Endothelial cell of umbilical vein (primary cell): ENCODE data around the gene KDM4B. TPM values are rescaled to one million over a fixed set of nuclear protein-coding genes. Genes with fewer than 3 reads are reported as not detected.

Source experiments
- BruUV-seq: library from RNA; stranded (reverse); fragments of 400-500 nt; replicated peaks from 2 replicates; lab custom pipeline; 2021; lab: Mats Ljungman, UMichigan
- CTCF ChIA-PET: fragments of 300-600, 350-600 bp; sonication (Branson Sonifier 250); formaldehyde crosslinking; loops from one replicate; lab custom pipeline; 2021; ENCODE audit warnings: antibody characterized with exemption, inconsistent platforms; lab: Charles Lee
- POLR2A ChIA-PET: fragments of 300-600, 350-600 bp; sonication (Branson Sonifier 250); formaldehyde crosslinking; loops from one replicate; lab custom pipeline; 2021; ENCODE audit warnings: antibody characterized with exemption, inconsistent platforms; lab: Charles Lee
- DNase-seq: peaks from one replicate; pipeline ENCODE4 v3.0.0-alpha.2; 2011; ENCODE audit warnings: low read depth, low spot score
- FAIRE-seq: peaks from 2 replicates; lab custom pipeline; 2011; peaks lifted over from hg19 to GRCh38; lab: Jason Lieb, UNC
- H2AFZ ChIP-seq: 2 replicates; pipeline ENCODE4 v1.6.0; 2012; ENCODE audit warnings: low read depth, low read length, control low read depth, inconsistent platforms
- H3K27ac ChIP-seq: 2 replicates; pipeline ENCODE4 v1.5.1; 2011; ENCODE audit warnings: low read depth, mild to moderate bottlenecking, control low read depth, low read length, moderate library complexity; ENCODE audit not compliant: insufficient read depth
- H3K27me3 ChIP-seq, 2 experiments: 2 replicates each; pipeline versions ENCODE4 v1.6.0 to v1.6.1; 2011; ENCODE audit warnings: low read length in 2 of 2, mixed read lengths in 1 of 2; ENCODE audit not compliant: control insufficient read depth in 2 of 2, insufficient read depth in 2 of 2
- H3K36me3 ChIP-seq, 2 experiments: 2 replicates in 1 of 2; 3 replicates in 1 of 2; pipeline ENCODE4 v1.5.1; 2011; ENCODE audit warnings: low read length in 2 of 2, mild to moderate bottlenecking in 1 of 2, moderate library complexity in 1 of 2; ENCODE audit not compliant: control insufficient read depth in 2 of 2, insufficient read depth in 2 of 2; ENCODE audit errors: extremely low read depth in 1 of 2
- H3K4me1 ChIP-seq: 3 replicates; pipeline ENCODE4 v1.5.1; 2011; ENCODE audit warnings: mild to moderate bottlenecking, low read length; ENCODE audit not compliant: control insufficient read depth, insufficient read depth; ENCODE audit errors: extremely low read depth
- H3K4me2 ChIP-seq: 2 replicates; pipeline ENCODE4 v1.6.1; 2011; ENCODE audit warnings: low read length, control low read depth, mixed read lengths; ENCODE audit not compliant: insufficient read depth
- H3K4me3 ChIP-seq, 3 experiments: fragments of 200-600 bp in 1 of 3; sonication (generic), shearing (Covaris generic) in 1 of 3; replicated peaks in 1 of 3; 2 replicates each; pipeline ENCODE4 v1.5.1; 2011 to 2016; ENCODE audit warnings: control low read depth in 3 of 3, low read length in 3 of 3, mild to moderate bottlenecking in 2 of 3, inconsistent platforms in 1 of 3, low read depth in 1 of 3, moderate library complexity in 1 of 3; ENCODE audit not compliant: insufficient read depth in 1 of 3
- H3K79me2 ChIP-seq: 2 replicates; pipeline ENCODE4 v1.6.0; 2012; ENCODE audit warnings: low read length, inconsistent platforms; ENCODE audit not compliant: control insufficient read depth, insufficient read depth
- H3K9ac ChIP-seq: replicated peaks from 2 replicates; pipeline ENCODE3; 2011; ENCODE audit warnings: low read length, control low read depth; ENCODE audit not compliant: insufficient read depth; ENCODE audit errors: extremely low read depth
- H3K9me1 ChIP-seq: replicated peaks from 3 replicates; pipeline ENCODE4 v1.6.0; 2011; ENCODE audit warnings: mild to moderate bottlenecking, low read length; ENCODE audit not compliant: control insufficient read depth, insufficient read depth; ENCODE audit errors: extremely low read depth
- H3K9me3 ChIP-seq: replicated peaks from 2 replicates; pipeline ENCODE4 v1.5.1; 2012; ENCODE audit warnings: low read length, inconsistent platforms; ENCODE audit not compliant: control insufficient read depth, insufficient read depth
- H4K20me1 ChIP-seq: replicated peaks from 2 replicates; pipeline ENCODE3; 2011; ENCODE audit warnings: mild to moderate bottlenecking, low read length; ENCODE audit not compliant: control insufficient read depth, insufficient read depth; ENCODE audit errors: extremely low read depth
- EZH2 ChIP-seq: IDR thresholded peaks from 2 replicates; pipeline ENCODE4 v1.6.1; 2012; ENCODE audit warnings: borderline replicate concordance, low read depth, mild to moderate bottlenecking, moderate library complexity, low read length, inconsistent platforms; ENCODE audit not compliant: severe bottlenecking
- GATA2 ChIP-seq: IDR thresholded peaks from 2 replicates; pipeline ENCODE4 v1.7.0; 2011; ENCODE audit warnings: low read depth, mild to moderate bottlenecking, moderate library complexity, mixed read lengths, low read length; ENCODE audit not compliant: insufficient read length, insufficient read depth
- MYC ChIP-seq: IDR thresholded peaks from one replicate; pipeline ENCODE4 v1.6.1; 2011; ENCODE audit warnings: mild to moderate bottlenecking, low read depth, low read length
- dilution Hi-C: fragments of 300-500 bp; cut with MboI; formaldehyde crosslinking; loops from one replicate; pipeline ENCODE4 v1.15.0; 2019; ENCODE audit warnings: low sequenced_read_pairs; ENCODE audit not compliant: extremely low pct_ligation_motif_present
- intact Hi-C: fragments of 100-400 bp; cut with micrococcal nuclease; formaldehyde crosslinking; loops from one replicate; pipeline ENCODE4 v1.10.0; 2022
- polyA plus RNA-seq, 4 experiments: library from polyadenylated mRNA; depleted of rRNA in 3 of 4; stranded (reverse) in 3 of 4; unstranded in 1 of 4; fragments of >200 nt; gene quantifications; 2 replicates each; pipeline versions ENCODE4 v1.2.1 to v1.2.3, GENCODE V29; 2011 to 2012; ENCODE audit warnings: missing spikeins in 1 of 4
- total RNA-seq: library from RNA; stranded (reverse); gene quantifications from 2 replicates; pipeline ENCODE4 v1.2.3, GENCODE V29; 2021
- TF ChIP-seq, protein P1 (sequence below): IDR thresholded peaks from 2 replicates; pipeline ENCODE4 v1.6.1; 2011; ENCODE audit not compliant: insufficient read depth, insufficient read length

The KDM4B gene
- total and polyA plus RNA-seq, 2 donors (not counting 3 experiments of a cell fraction or from before 2014, with no cell fraction given) = 12.4 to 37.2 TPM

DNA sequence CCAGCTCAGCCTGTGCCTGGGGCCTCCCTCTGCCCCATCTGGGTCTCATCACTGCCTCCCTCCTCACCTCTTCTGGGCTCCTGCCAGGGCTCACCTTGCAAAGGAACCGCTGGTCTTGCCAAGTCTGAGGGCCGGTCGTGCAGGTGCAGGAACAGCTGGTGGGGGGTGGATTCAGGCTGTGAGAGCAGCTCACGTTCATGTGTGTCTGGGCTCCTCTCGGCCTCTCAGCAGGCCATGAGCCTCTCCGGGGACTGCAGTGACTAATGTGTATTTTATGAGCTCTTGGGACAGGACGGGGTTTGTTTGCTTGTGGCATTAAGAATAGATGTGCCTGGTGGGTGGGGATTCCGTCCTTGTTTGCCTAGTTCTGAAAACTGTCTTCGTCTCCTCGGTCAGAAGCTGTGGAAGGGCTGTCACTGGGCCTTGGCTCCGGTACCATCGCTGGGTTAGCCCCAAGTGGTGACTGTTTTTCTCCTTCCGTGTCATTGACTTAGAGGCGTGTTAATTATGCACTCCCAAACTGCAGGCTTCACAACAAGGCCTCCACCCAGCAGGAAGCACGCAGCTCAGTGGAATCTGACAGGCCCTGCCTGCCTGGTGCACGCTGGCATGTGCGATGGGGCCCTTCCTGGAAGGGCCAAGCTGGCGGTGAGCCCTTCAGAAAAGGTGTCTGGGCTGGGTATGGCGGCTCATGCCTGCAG, 77.6 kb downstream of the KDM4B start:
- intact Hi-C loops (loop anchor here (5.0 kb wide), 1 partner anchor 306 kb away; no protein-coding TSS in a partner anchor), dilution Hi-C loops (no loop called here)
- no peak overlapping the region for H3K27ac ChIP-seq
- H3K79me2 ChIP-seq = no peaks in the 10 kb centered on the region
- no peak overlapping the region for H3K4me2 ChIP-seq
- ChIA-PET CTCF (interaction anchor here (0.5 to 2.2 kb wide), 10 partner anchors 15 to 747 kb away, joined by 3 to 6 read pairs (median 3); no protein-coding TSS in a partner anchor), POLR2A (no interaction called here)
- DNase-seq (no peak), FAIRE-seq (no peak)
- no peaks in the 10 kb centered on the region for H3K27me3 ChIP-seq
- no peaks in the 10 kb centered on the region for H4K20me1 ChIP-seq
- no peaks in the 10 kb centered on the region for H3K9me1 ChIP-seq
- H3K9me3 ChIP-seq = no peaks in the 10 kb centered on the region
- BruUV-seq = no TSS peak
- no peak for TF ChIP-seq GATA2
- H2AFZ ChIP-seq = no peak overlapping the region
- peaks cover 7% of the 10 kb centered on the region for H3K4me1 ChIP-seq
- no peak overlapping the region for H3K4me3 ChIP-seq
- peaks cover 2 to 6% of the 10 kb centered on the region in 2 experiments for H3K36me3 ChIP-seq
- no peak overlapping the region for H3K9ac ChIP-seq

DNA sequence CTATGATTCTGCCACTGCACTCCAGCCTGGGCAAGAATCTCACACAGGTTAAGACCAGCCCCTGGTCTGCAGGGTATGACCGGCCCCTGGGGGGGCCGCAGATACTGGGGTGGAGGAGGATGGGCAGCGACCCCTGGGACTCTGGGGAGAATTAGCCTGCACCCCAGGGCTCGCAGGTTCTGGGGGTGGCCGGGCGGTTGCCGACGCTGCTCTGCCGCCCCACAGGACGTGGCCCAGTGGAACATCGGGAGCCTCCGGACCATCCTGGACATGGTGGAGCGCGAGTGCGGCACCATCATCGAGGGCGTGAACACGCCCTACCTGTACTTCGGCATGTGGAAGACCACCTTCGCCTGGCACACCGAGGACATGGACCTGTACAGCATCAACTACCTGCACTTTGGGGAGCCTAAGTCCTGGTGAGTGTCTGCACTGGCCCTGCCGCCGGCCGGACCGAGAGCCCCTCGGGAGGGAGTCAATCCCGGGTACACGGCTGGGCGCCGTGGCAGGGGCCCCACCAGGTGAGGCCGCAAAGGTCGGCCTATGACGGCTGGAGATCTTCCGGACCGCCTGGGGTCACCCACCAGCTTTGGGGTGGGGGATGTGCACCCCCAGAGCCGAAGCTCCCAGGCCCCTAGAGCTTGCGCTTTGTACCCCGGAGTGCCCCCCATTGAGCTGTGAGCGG, 78.5 kb downstream of the KDM4B start:
- Histone ChIP-seq H3K9me3 (no peaks in the 10 kb centered on the region), H3K36me3 (peaks cover 2 to 9% of the 10 kb centered on the region in 2 experiments), H3K4me1 (peaks cover 7% of the 10 kb centered on the region), H3K27me3 (no peaks in the 10 kb centered on the region), H2AFZ (no peak overlapping the region), H4K20me1 (no peaks in the 10 kb centered on the region), H3K79me2 (no peaks in the 10 kb centered on the region), H3K4me3 (no peak overlapping the region), H3K27ac (no peak overlapping the region), H3K4me2 (no peak overlapping the region), H3K9me1 (no peaks in the 10 kb centered on the region), H3K9ac (no peak overlapping the region)
- DNase-seq = no peak
- BruUV-seq = no TSS peak
- intact Hi-C loops = loop anchor here (5.0 kb wide), 1 partner anchor 305 kb away; no protein-coding TSS in a partner anchor
- dilution Hi-C loops = no loop called here
- ChIA-PET POLR2A (interaction anchor here (0.6 kb wide), 1 partner anchor 81 kb away, joined by 11 read pairs; no protein-coding TSS in a partner anchor), CTCF (interaction anchor here (1.0 to 2.3 kb wide), 5 partner anchors 9 to 533 kb away, joined by 3 to 17 read pairs (median 13); no protein-coding TSS in a partner anchor)
- TF ChIP-seq MYC (no peak), EZH2 (no peak)
- TF ChIP-seq, protein P1, sequence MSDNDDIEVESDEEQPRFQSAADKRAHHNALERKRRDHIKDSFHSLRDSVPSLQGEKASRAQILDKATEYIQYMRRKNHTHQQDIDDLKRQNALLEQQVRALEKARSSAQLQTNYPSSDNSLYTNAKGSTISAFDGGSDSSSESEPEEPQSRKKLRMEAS = no peak
- no peak for FAIRE-seq
